Endothelial cell of hepatic sinusoid (primary cell): ENCODE measurements around the gene LIX1L.
"Not testable (repeated sequence)": the region's sequence is repeated elsewhere in the genome, so short reads cannot be mapped to it uniquely, and the experiment has no call there.

Experiments used
- in situ Hi-C: cut with HindIII; loops from 2 replicates; pipeline ENCODE4 v1.10.0; 2017; ENCODE audit warnings: low sequenced_read_pairs

The LIX1L gene

GRCh38 chr1:145937436-145937835 is 20.4 kb downstream of the LIX1L start:
- in situ Hi-C loops: no loop called here

DNA sequence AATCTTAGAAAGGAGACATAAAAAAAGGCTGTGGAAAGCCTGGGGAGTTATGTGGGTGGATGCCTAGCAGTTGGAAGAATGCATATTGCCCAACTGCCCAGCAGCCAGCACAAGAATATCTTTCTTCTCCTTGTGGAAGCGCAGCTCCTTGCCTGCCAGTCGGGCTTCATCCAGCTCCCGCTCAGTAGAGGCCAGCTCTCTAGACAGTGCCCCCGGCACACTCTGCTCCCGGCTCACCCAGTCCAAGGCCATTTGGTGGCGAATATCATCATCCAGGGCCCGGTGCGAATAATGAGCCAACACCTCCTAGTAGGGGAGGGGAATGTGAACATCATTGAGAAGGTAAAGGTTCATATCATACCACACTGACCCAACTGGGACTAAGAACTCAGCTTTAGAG is 21.6 kb downstream of the LIX1L start:
- in situ Hi-C loops: no loop called here

DNA sequence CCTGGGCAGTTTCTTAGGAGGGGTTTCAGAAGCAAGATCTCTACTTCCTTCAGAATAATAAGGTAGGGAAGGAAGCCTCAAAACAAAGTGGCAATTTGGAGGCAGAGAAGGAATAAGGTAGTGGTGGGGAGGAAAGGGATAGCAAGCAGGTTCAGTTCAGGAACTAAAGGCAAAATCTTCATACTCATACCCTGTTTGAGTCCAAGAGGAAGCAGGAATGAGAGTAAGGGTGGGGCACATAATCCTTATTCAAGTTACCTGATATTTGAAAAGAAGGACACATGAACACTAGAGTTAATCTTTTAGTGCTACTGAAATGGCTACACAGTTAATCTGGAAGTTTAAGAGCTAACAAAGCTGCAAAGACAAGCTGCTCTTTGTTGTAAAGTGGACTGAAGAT is 22.1 kb downstream of the LIX1L start:
- in situ Hi-C loops: no loop called here

- in situ Hi-C loops: not testable (repeated sequence)
Observed at GRCh38 chr1:145932522-145933009, 25.3 kb downstream of the LIX1L start.

GRCh38 chr1:145927916-145928643 is 29.7 kb downstream of the LIX1L start:
- in situ Hi-C loops: no loop called here

GRCh38 chr1:145927063-145927886 is 30.5 kb downstream of the LIX1L start, which contains the start of gene RBM8A:
TSS of gene RBM8A (minus strand) at chr1:145927484. CDS start at chr1:145927426, 58 bp downstream.
- in situ Hi-C loops: no loop called here

DNA sequence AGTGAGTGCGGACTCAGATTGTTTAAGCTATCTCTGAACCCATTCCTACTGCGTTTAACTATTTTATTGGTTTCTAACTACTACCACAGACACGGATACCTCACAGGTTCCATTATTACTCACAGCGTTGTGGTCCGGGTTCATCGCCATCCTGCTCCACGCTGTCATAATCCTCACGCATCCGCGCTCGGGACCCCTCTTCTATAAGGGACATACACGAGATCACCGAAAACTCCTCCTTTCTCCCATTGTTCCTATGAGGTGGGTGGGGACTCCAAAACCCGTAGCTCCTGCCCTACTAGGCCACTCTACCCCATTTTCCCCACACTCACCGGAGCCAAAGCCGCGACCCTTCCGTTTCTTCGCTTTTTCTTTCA is 31.1 kb downstream of the LIX1L start:
- in situ Hi-C loops: no loop called here

DNA sequence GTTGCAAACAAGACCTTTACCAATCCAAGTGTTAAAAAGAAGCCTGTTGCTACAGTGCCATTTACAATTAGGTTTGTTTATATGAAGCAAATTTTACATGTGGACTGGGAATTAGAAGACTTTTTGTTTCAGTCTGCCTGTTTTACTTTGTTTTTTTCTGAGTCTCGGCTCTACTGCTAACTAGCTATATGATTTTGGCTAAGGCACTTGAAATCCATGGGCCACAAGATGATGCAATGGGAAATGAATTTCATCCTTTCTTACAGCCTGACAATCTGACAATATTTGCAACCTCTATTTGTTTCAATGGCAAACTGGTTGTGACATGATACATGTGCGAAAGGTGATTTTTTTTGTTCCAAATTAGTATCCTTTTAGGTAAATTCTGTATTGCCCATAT is 35.6 kb downstream of the LIX1L start:
- in situ Hi-C loops: no loop called here

- in situ Hi-C loops: not testable (repeated sequence)
Observed at GRCh38 chr1:145920297-145920696, 37.5 kb downstream of the LIX1L start.

GRCh38 chr1:145918992-145919939 is 38.6 kb downstream of the LIX1L start:
- in situ Hi-C loops: loop anchor here (5.0 kb wide), 3 partner anchors 42 to 88 kb away; partner anchors contain the start of gene NUDT17

DNA sequence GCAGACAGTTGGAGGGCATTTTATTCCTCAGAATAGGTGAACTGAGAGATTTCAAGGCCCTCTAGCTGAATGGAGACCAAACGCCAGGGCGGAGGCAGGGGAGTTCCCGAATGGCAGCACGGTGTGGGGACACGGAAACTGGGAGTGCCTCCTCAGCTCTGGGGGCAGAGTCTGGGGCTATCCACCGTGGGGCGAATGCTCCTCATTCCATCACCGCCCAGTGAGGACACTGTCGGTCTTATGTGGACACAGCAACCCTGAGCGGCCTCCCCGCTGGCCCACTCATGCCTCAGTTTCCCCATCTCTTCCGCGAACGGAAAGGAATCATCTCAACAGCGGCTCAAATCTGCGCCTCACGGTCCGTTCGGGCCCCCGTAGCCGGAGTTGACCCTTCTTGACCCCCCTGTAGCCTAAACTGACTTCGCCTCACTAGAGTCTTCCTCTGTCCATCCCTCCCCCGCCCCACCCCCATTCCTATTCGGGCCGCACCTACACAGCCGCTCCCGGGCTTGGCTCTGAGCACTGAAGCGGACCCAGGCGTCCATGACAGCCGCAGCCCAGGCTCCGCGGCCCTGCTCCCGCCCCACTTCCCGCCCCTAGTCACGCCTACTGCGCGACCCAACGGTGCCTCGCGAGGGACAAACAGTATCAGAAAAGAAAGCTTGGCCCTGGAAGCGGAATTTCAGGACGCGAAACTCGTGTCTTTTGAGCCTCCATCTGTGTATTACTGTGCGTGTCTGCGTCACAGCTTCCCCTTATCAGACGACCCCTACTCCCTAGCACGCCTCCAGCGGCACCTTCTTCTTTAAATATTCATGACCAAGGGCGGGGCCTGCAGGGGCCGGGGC is 39.4 kb downstream of the LIX1L start, which contains the start of gene PEX11B:
Gene PEX11B, minus strand, starts transcription at position 574 of the 848 bp plus-strand sequence. Its CDS starts 29 bp downstream, at position 545.
- in situ Hi-C loops: loop anchor here (5.0 kb wide), 3 partner anchors 41 to 89 kb away; partner anchors contain the start of gene NUDT17

GRCh38 chr1:145917595-145917994 is 40.2 kb downstream of the LIX1L start:
- in situ Hi-C loops: loop anchor here (5.0 kb wide), 3 partner anchors 40 to 90 kb away; partner anchors contain the start of gene NUDT17

DNA sequence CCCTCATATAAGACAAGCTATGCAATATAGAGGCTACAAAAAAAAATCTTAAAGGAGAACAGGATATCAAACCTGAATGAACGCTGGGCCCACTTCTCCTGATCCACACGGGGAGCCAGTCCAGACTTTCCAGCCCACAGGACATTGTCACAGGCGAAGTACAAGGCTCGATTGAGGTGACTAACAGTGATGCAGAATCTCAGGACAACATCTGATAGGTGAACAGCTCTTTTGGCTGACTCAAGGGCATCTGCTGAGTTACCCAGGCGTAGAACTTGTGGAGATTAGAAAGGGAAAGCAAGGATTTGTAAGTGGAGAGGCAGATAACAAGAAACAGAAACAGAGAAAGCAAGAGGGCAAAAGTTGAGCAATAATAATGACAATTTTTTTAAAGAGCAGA is 41.1 kb downstream of the LIX1L start:
- in situ Hi-C loops: loop anchor here (5.0 kb wide), 3 partner anchors 39 to 91 kb away; partner anchors contain the start of gene NUDT17

GRCh38 chr1:145912128-145912641 is 45.6 kb downstream of the LIX1L start:
- in situ Hi-C loops: no loop called here

DNA sequence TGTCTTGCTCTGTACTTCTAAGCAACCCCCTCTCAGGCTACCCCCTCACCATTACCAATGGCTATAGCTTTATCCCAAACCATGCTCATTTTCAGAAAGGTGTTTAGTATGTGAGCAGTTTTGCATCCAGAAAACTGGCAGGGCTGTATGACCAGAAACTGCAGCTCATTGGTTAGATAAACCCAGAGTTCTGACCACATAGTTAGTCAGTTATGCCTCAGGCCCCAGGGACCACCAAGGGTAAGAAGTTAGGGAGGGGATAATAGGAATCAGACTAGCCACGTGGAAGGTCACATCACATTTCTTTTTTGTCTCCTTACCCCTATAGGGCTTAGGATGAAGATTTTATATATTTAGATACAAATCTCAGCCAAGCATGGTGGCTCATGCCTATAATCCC is 49.2 kb downstream of the LIX1L start:
- in situ Hi-C loops: no loop called here

DNA sequence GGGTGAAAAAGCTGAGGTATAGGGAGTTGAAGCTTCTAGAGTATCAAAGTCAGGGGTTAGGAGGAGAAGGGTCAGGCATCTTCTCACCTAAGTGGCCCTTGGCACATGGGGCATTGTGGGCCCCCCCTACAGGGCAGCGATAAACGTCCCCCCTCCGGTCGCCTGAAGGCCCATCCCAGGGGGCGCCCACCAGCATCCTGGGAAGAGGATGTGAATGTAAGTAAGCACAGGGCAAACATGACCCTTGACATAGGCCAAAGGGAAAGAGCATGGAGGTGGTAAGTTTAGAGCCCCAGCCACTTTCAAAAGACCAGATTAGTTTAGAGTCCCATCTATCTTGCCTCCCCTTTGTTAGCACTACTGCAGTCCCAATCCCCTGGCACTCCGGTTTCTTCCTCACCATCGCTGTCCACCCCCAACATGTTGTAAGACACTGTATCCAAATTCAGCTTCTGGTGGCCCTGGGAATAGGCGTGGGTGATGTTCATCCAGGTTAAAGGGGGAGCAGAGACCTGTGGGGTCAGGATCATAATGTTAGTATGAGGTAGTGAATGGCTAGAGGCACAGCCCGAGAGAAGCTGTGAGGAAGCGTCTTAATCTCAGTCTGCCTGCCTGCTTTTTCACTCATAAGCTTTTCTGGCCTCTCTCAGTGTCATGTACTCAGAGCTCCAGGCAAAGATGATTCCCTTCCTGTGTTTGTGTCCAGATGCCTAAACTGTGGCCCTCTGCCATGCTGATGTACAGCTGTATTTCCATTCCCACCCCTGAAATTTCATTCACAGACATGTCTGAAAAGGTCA is 50.7 kb downstream of the LIX1L start:
- in situ Hi-C loops: no loop called here

GRCh38 chr1:145901312-145902021 is 56.4 kb downstream of the LIX1L start:
- in situ Hi-C loops: no loop called here

GRCh38 chr1:145898756-145899155 is 59.1 kb downstream of the LIX1L start:
- in situ Hi-C loops: no loop called here
